Measurements from ENCODE around the gene EPHB6. TPM values are rescaled to one million over a fixed set of nuclear protein-coding genes. Genes with fewer than 3 reads are reported as not detected.

The EPHB6 gene
- polyA plus RNA-seq, 1 of the 3 experiments (the other 2 are of a cell fraction): 1.8 TPM

GRCh38 chr7:142856565-142857245 is 1.8 kb downstream of the EPHB6 start:
- Histone ChIP-seq H3K27ac (ENCODE audit: low read depth in 2 of 2, low read length in 1 of 2) (no peak overlapping the region), H3K4me3 (ENCODE audit: low read depth in 2 of 2, low read length in 1 of 2) (no peak overlapping the region), H3F3A (replicated peaks; ENCODE audit: insufficient read depth) (peaks cover 5% of the 10 kb centered on the region), H3K9ac (no peak overlapping the region), H3K4me2 (no peak overlapping the region), H3K79me2 (ENCODE audit: insufficient read depth) (no peaks in the 10 kb centered on the region), H3K27me3 (ENCODE audit: insufficient read depth) (peaks cover 16% of the 10 kb centered on the region; the same call in 1 of the 2 replicates), H3K4me1 (ENCODE audit: control insufficient read depth in 1 of 2, insufficient read depth in 2 of 2, low read depth in 1 of 2, low read length in 1 of 2) (peaks cover 0 to 14% of the 10 kb centered on the region in 2 experiments; a peak in 2 of 4 replicates), H4K20me1 (ENCODE audit: insufficient read depth) (0 out of 2 replicates have a peak, but pooled peaks cover 4% of the 10 kb centered on the region), H3K9me3 (no peaks in the 10 kb centered on the region), H3K36me3 (replicated peaks in 1 of 2; ENCODE audit: control insufficient read depth in 1 of 2, insufficient read depth in 2 of 2, low read length in 1 of 2) (no peaks in the 10 kb centered on the region), H3K9me2 (no peaks in the 10 kb centered on the region), H2AFZ (ENCODE audit: low read depth) (no peak overlapping the region)
- ChIA-PET CTCF (interaction anchor here (0.8 to 7.8 kb wide), 9 partner anchors 10 to 398 kb away, joined by 3 to 154 read pairs (median 5); no protein-coding TSS in a partner anchor), POLR2A (no interaction called here)
- no peak for DNase-seq
- WGBS (ENCODE audit: low lambda C conversion rate): 87% methylated on average over 6 of the region's 7 CpGs
- TF ChIP-seq JUND (IDR thresholded peaks at IDR 0.05) (no peak), MEF2A (IDR thresholded peaks at IDR 0.05; ENCODE audit: borderline replicate concordance, low read depth) (no peak), FOXJ3 (CRISPR knock-in tag; IDR thresholded peaks at IDR 0.05) (no peak), YY1 (IDR thresholded peaks at IDR 0.05; ENCODE audit: low read depth) (no peak), TAF1 (IDR thresholded peaks at IDR 0.05; ENCODE audit: borderline replicate concordance, low read depth, low read length) (no peak), ELF1 (IDR thresholded peaks at IDR 0.05) (no peak), POLR2AphosphoS5 (IDR thresholded peaks at IDR 0.05; ENCODE audit: low read depth, low read length) (no peak), MXI1 (IDR thresholded peaks at IDR 0.05; ENCODE audit: low read depth, low read length) (no peak), ZBTB33 (IDR thresholded peaks at IDR 0.05; ENCODE audit: borderline replicate concordance, low read depth) (no peak), NFIC (IDR thresholded peaks at IDR 0.05; ENCODE audit: borderline replicate concordance) (no peak), CHD2 (IDR thresholded peaks at IDR 0.05; ENCODE audit: low read length, partially characterized antibody) (no peak), NRF1 (IDR thresholded peaks at IDR 0.05; ENCODE audit: low read depth, low read length) (no peak)
- TF ChIP-seq, protein P1, sequence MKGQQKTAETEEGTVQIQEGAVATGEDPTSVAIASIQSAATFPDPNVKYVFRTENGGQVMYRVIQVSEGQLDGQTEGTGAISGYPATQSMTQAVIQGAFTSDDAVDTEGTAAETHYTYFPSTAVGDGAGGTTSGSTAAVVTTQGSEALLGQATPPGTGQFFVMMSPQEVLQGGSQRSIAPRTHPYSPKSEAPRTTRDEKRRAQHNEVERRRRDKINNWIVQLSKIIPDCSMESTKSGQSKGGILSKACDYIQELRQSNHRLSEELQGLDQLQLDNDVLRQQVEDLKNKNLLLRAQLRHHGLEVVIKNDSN (IDR thresholded peaks at IDR 0.05; ENCODE audit: borderline replicate concordance, low read depth): no peak
- TF ChIP-seq, protein P2, sequence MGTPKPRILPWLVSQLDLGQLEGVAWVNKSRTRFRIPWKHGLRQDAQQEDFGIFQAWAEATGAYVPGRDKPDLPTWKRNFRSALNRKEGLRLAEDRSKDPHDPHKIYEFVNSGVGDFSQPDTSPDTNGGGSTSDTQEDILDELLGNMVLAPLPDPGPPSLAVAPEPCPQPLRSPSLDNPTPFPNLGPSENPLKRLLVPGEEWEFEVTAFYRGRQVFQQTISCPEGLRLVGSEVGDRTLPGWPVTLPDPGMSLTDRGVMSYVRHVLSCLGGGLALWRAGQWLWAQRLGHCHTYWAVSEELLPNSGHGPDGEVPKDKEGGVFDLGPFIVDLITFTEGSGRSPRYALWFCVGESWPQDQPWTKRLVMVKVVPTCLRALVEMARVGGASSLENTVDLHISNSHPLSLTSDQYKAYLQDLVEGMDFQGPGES (IDR thresholded peaks at IDR 0.05; ENCODE audit: low read depth, low read length): no peak
- TF ChIP-seq, protein P3, sequence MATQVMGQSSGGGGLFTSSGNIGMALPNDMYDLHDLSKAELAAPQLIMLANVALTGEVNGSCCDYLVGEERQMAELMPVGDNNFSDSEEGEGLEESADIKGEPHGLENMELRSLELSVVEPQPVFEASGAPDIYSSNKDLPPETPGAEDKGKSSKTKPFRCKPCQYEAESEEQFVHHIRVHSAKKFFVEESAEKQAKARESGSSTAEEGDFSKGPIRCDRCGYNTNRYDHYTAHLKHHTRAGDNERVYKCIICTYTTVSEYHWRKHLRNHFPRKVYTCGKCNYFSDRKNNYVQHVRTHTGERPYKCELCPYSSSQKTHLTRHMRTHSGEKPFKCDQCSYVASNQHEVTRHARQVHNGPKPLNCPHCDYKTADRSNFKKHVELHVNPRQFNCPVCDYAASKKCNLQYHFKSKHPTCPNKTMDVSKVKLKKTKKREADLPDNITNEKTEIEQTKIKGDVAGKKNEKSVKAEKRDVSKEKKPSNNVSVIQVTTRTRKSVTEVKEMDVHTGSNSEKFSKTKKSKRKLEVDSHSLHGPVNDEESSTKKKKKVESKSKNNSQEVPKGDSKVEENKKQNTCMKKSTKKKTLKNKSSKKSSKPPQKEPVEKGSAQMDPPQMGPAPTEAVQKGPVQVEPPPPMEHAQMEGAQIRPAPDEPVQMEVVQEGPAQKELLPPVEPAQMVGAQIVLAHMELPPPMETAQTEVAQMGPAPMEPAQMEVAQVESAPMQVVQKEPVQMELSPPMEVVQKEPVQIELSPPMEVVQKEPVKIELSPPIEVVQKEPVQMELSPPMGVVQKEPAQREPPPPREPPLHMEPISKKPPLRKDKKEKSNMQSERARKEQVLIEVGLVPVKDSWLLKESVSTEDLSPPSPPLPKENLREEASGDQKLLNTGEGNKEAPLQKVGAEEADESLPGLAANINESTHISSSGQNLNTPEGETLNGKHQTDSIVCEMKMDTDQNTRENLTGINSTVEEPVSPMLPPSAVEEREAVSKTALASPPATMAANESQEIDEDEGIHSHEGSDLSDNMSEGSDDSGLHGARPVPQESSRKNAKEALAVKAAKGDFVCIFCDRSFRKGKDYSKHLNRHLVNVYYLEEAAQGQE (IDR thresholded peaks at IDR 0.05; ENCODE audit: low read depth, low read length): no peak
